Adrenal gland (tissue), 12 donors: ENCODE results near the gene MPG. TPM values are rescaled to one million over a fixed set of nuclear protein-coding genes. Genes with fewer than 3 reads are reported as not detected.

Experiments
- DNase-seq, 7 donors: peaks; one replicate each; pipeline ENCODE4 v3.0.0-alpha.2; 2019 to 2020
- H3K27ac ChIP-seq, 5 donors: fragments of 200-600 bp; sonication (generic) in 4 of 5; 1 replicate in 3 of 5; 2 replicates in 2 of 5; pipeline versions ENCODE4 v1.5.1 to v1.8.0; 2016 to 2020; ENCODE audit warnings: mild to moderate bottlenecking in 1 of 5
- H3K27me3 ChIP-seq: fragments of 200-600 bp; 2 replicates; pipeline ENCODE4 v1.8.0; 2021
- H3K36me3 ChIP-seq, 2 donors: fragments of 200-600 bp; replicated peaks in 1 of 2; 1 replicate in 1 of 2; 2 replicates in 1 of 2; pipeline versions ENCODE4 v1.5.1 to v1.8.0; 2018 to 2022
- H3K4me1 ChIP-seq, 2 donors: fragments of 200-600 bp; replicated peaks in 1 of 2; 1 replicate in 1 of 2; 2 replicates in 1 of 2; pipeline versions ENCODE4 v1.5.1 to v1.8.0; 2018 to 2021
- H3K4me3 ChIP-seq, 4 donors: fragments of 200-600 bp; sonication (generic) in 3 of 4; one replicate each; pipeline ENCODE4 v1.5.1; 2016 to 2018
- H3K9me3 ChIP-seq, 3 donors: fragments of 200-600 bp; sonication (generic) in 1 of 3; replicated peaks in 1 of 3; 1 replicate in 2 of 3; 2 replicates in 1 of 3; pipeline versions ENCODE4 v1.5.1 to v1.8.0; 2016 to 2021
- CTCF ChIP-seq, 6 experiments: fragments of 450-650 bp in 4 of 6; fragments of 200-600 bp in 2 of 6; sonication (generic) in 1 of 6; IDR thresholded peaks; 1 replicate in 5 of 6; 2 replicates in 1 of 6; pipeline versions ENCODE4 v1.5.1 to v1.8.0; 2016 to 2021; ENCODE audit warnings: antibody characterized with exemption in 6 of 6, mild to moderate bottlenecking in 2 of 6, moderate library complexity in 1 of 6
- POLR2A ChIP-seq, 2 donors: fragments of 450-650 bp; IDR thresholded peaks; one replicate each; pipeline ENCODE4 v1.6.1; 2017; ENCODE audit warnings: antibody characterized with exemption in 2 of 2, mild to moderate bottlenecking in 2 of 2, moderate library complexity in 1 of 2
- WGBS, 4 donors: extraction: QIAGEN DNeasy Blood & Tissue Kit in 2 of 4; methylation state at CpG; one replicate each; pipeline versions ENCODE4 v1.1.5 to v1.1.7; 2013 to 2017; 5-methylcytosine and 5-hydroxymethylcytosine counted together
- intact Hi-C, 2 donors: fragments of 100-400 bp; cut with DNase I; formaldehyde crosslinking; loops; one replicate each; pipeline versions ENCODE4 v1.14.1 to v1.15.0; 2022 to 2023
- polyA plus RNA-seq, 3 donors: library from polyadenylated mRNA; stranded (reverse); fragments of 200-250 nt in 2 of 3; fragments of 350-450 nt in 1 of 3; fragmentation: Illumina TruSeq in 1 of 3; extraction: RNeasy Lipid Tissue Mini Kit (QIAGEN cat#74804) in 1 of 3; gene quantifications; one replicate each; pipeline ENCODE4 v1.2.3, GENCODE V29; 2013 to 2014
- total RNA-seq, 9 donors: library from RNA; depleted of rRNA in 4 of 9; stranded (reverse); fragments of >200 nt in 4 of 9; fragments of 120-200 nt in 1 of 9; fragmentation: NEBNext Ultra II Directional in 1 of 9; extraction: Animal tissue kit (Norgen Biotek cat#: 25700) in 1 of 9; gene quantifications; one replicate each; pipeline versions ENCODE4 v1.1.0 to v1.2.4, GENCODE V29; 2013 to 2023
- donor health status: healthy with polysubstance abuse.
- donor health status: Bipolar disorder and iron deficiency.
- donor health status: DM: yes; HTN: yes; CAD: no.
- donor health status: DM: no; HTN: no; CAD: no.
- donor health status: DM: no; HTN: no; CAD: no.
- donor health status: DM: yes; HTN: yes; CAD: no.

The MPG gene
- total and polyA plus RNA-seq, 12 donors = 5.0 to 207 (median 91.3) TPM

GRCh38 chr16:117379-118365 is 39.6 kb downstream of the MPG start:
- peaks cover 9 to 17% of the 10 kb centered on the region in 2 donors for H3K4me1 ChIP-seq
- TF ChIP-seq POLR2A (IDR thresholded peaks at IDR 0.05) (no peak), CTCF (IDR thresholded peaks at IDR 0.05) (peak; percentile 41 to 71 (median 62))
- no peaks in the 10 kb centered on the region for H3K9me3 ChIP-seq
- no peak overlapping the region for H3K27ac ChIP-seq
- peak; percentile 55 to 77 (median 68) for DNase-seq
- WGBS, 4 donors = 48 to 61% (median 51%) methylated on average over 12 to 19 of the region's 19 CpGs
- H3K36me3 ChIP-seq = peaks cover 0 to 12% of the 10 kb centered on the region in 2 donors
- intact Hi-C loops = no loop called here
- H3K4me3 ChIP-seq = no peak overlapping the region
- H3K27me3 ChIP-seq = no peaks in the 10 kb centered on the region

- 100% methylated on average over 1 to 2 of the region's 2 CpGs for WGBS, 4 donors
- DNase-seq = no peak
- H3K4me1 ChIP-seq = peaks cover under 1 to 8% of the 10 kb centered on the region in 2 donors
- no peaks in the 10 kb centered on the region for H3K27me3 ChIP-seq
- intact Hi-C loops = no loop called here
- no peak for TF ChIP-seq POLR2A (IDR thresholded peaks at IDR 0.05)
- no peak for TF ChIP-seq CTCF (IDR thresholded peaks at IDR 0.05)
- no peak overlapping the region for H3K27ac ChIP-seq
- peaks cover 0 to 12% of the 10 kb centered on the region in 2 donors for H3K36me3 ChIP-seq
- H3K9me3 ChIP-seq = no peaks in the 10 kb centered on the region
- no peak overlapping the region for H3K4me3 ChIP-seq
These were observed 40.8 kb downstream of the MPG start for GRCh38 chr16:118857-119256.

GRCh38 chr16:119295-119694 is 41.3 kb downstream of the MPG start:
- no peak for DNase-seq
- Histone ChIP-seq H3K9me3 (no peaks in the 10 kb centered on the region), H3K4me1 (peaks cover 0 to 7% of the 10 kb centered on the region in 2 donors), H3K27ac (no peak overlapping the region), H3K36me3 (peaks cover 0 to 12% of the 10 kb centered on the region in 2 donors), H3K4me3 (no peak overlapping the region), H3K27me3 (no peaks in the 10 kb centered on the region)
- no peak for TF ChIP-seq POLR2A (IDR thresholded peaks at IDR 0.05)
- TF ChIP-seq CTCF (IDR thresholded peaks at IDR 0.05) = no peak
- intact Hi-C loops = no loop called here
- WGBS, 4 donors = 81 to 94% (median 91%) methylated on average over 2 to 5 of the region's 5 CpGs

- TF ChIP-seq POLR2A (IDR thresholded peaks at IDR 0.05) (no peak), CTCF (IDR thresholded peaks at IDR 0.05) (no peak)
- H3K9me3 ChIP-seq = no peaks in the 10 kb centered on the region
- 88 to 100% (median 93%) methylated on average over 3 of the region's 3 CpGs for WGBS, 4 donors
- H3K4me1 ChIP-seq = peaks cover 0 to 7% of the 10 kb centered on the region in 2 donors
- H3K4me3 ChIP-seq = no peak overlapping the region
- H3K27ac ChIP-seq = no peak overlapping the region
- DNase-seq = no peak
- intact Hi-C loops = no loop called here
- H3K27me3 ChIP-seq = no peaks in the 10 kb centered on the region
- peaks cover 0 to 12% of the 10 kb centered on the region in 2 donors for H3K36me3 ChIP-seq
These were observed 41.9 kb downstream of the MPG start for GRCh38 chr16:119835-120491.
